GM12891 (cell line): ENCODE data around the gene UGT1A9.

Experiments
- POLR2A ChIP-seq: IDR thresholded peaks from 2 replicates; pipeline ENCODE4 v1.6.1; 2011; ENCODE audit warnings: low read depth, low read length, control low read depth
- SPI1 ChIP-seq: IDR thresholded peaks from 2 replicates; pipeline ENCODE4 v1.6.1; 2011; ENCODE audit warnings: low read depth, low read length, control low read depth
- TAF1 ChIP-seq: IDR thresholded peaks from 2 replicates; pipeline ENCODE4 v1.6.1; 2011; ENCODE audit warnings: low read depth, low read length, control low read depth

DNA sequence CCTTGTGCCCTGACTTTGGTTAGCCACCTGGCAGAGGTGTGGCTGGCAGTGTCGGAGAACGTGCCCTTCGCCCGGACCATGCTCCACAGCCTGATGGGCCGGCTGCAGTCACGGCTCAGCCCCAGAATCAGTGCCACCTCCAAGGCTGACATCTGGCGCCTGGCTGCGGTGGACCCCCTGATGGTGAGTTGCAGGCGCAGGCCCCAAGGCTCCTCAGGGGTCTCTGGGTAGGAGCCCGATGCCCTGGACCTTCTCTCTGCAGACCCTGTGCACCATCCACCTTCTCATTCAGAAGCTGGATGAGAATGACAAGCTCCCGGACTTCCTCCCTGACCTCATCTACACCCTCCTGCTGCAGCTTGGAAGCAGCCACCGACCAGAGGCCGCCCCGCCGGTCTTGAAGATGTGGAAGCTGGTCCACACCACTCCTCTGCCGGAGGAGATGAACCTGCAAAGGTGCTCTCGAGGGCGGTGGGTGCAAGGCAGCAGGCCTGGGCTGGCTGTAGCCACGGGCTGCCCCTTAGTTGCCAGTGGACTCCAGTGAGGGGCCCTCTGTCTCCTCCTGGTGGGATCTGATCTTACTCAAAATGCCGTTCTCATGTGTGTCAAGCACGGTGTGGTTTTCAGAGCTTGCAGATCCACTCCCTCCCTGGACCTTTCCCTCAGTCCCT, 150.5 kb downstream of the UGT1A9 start:
- TF ChIP-seq SPI1 (no peak), TAF1 (no peak), POLR2A (no peak)
